K562 (cell line): Measurements from ENCODE around the gene REM2. TPM values are rescaled to one million over a fixed set of nuclear protein-coding genes. Genes with fewer than 3 reads are reported as not detected.

Experiments
- ATAC-seq: fragments of 200-7000 bp; cut with Tn5 transposase; 3 replicates; pipeline ENCODE4 v1.9.1; 2020; ENCODE audit warnings: moderate library complexity
- BruUV-seq: library from RNA; stranded (reverse); fragments of 400-500 nt; replicated peaks from 2 replicates; lab custom pipeline; 2021; lab: Mats Ljungman, UMichigan
- CTCF ChIA-PET: fragments of 300-600 bp; formaldehyde crosslinking; extraction: SDS; loops from one replicate; lab custom pipeline; 2021; ENCODE audit warnings: low intra/inter-chr PET ratio; lab: Yijun Ruan, JAX
- POLR2A ChIA-PET: fragments of 300-600, 350-650 bp; sonication (Branson Sonifier 250); formaldehyde crosslinking; extraction: SDS; loops from one replicate; lab custom pipeline; 2021; ENCODE audit warnings: antibody characterized with exemption, inconsistent platforms; lab: Yijun Ruan, JAX
- DNase-seq, 4 experiments: peaks; one replicate each; pipeline versions ENCODE4 v3.0.0 to v3.0.0-alpha.2; 2011 to 2018; ENCODE audit warnings: low spot score in 3 of 4, mixed read lengths in 3 of 4; ENCODE audit errors: extremely low read depth in 1 of 4
- FAIRE-seq: peaks from 2 replicates; lab custom pipeline; 2011; peaks lifted over from hg19 to GRCh38; lab: Jason Lieb, UNC
- H2AFZ ChIP-seq: 2 replicates; pipeline ENCODE4 v1.6.0; 2011; ENCODE audit warnings: low read depth, low read length, control low read depth, inconsistent platforms
- H3K27ac ChIP-seq: fragments of 200-600 bp; 3 replicates; pipeline ENCODE4 v1.8.0; 2011; ENCODE audit warnings: low read depth, mild to moderate bottlenecking, control low read depth, inconsistent platforms, low read length, moderate library complexity, mixed read lengths; ENCODE audit errors: extremely low read depth
- H3K27me3 ChIP-seq, 2 experiments: fragments of 300-600 bp in 1 of 2; 2 replicates in 1 of 2; 3 replicates in 1 of 2; pipeline versions ENCODE4 v1.6.0 to v1.8.0; 2011; ENCODE audit warnings: inconsistent platforms in 2 of 2, low read length in 2 of 2, mild to moderate bottlenecking in 1 of 2, mixed read lengths in 1 of 2, moderate library complexity in 1 of 2; ENCODE audit not compliant: control insufficient read depth in 2 of 2, insufficient read depth in 2 of 2
- H3K36me3 ChIP-seq: fragments of 300-600 bp; 3 replicates; pipeline ENCODE4 v1.8.0; 2011; ENCODE audit warnings: mild to moderate bottlenecking, low read length, inconsistent platforms; ENCODE audit not compliant: control insufficient read depth, insufficient read depth
- H3K4me1 ChIP-seq, 2 experiments: fragments of 200-600 bp in 1 of 2; replicated peaks in 1 of 2; 2 replicates in 1 of 2; 3 replicates in 1 of 2; pipeline versions ENCODE4 v1.5.1 to v1.8.0; 2011; ENCODE audit warnings: inconsistent platforms in 2 of 2, low read length in 2 of 2, mild to moderate bottlenecking in 1 of 2, mixed read lengths in 1 of 2, moderate library complexity in 1 of 2; ENCODE audit not compliant: control insufficient read depth in 2 of 2, insufficient read depth in 2 of 2
- H3K4me2 ChIP-seq: 2 replicates; pipeline ENCODE4 v1.6.1; 2011; ENCODE audit warnings: low read length, control low read depth, inconsistent platforms, mixed read lengths; ENCODE audit not compliant: insufficient read depth
- H3K4me3 ChIP-seq: fragments of 200-600 bp; sonication (generic), shearing (Covaris generic); 2 replicates; pipeline ENCODE4 v1.5.1; 2016; ENCODE audit warnings: control low read depth, inconsistent platforms
- H3K79me2 ChIP-seq: fragments of 200-600 bp; 3 replicates; pipeline ENCODE4 v1.8.0; 2011; ENCODE audit warnings: low read length, inconsistent platforms; ENCODE audit not compliant: control insufficient read depth, insufficient read depth
- H3K9ac ChIP-seq, 2 experiments: 2 replicates each; pipeline versions ENCODE4 v1.6.0 to v1.6.1; 2011; ENCODE audit warnings: low read depth in 2 of 2, low read length in 2 of 2, control low read depth in 1 of 2, inconsistent platforms in 1 of 2, mild to moderate bottlenecking in 1 of 2, mixed read lengths in 1 of 2; ENCODE audit not compliant: insufficient read depth in 1 of 2
- H3K9me1 ChIP-seq: one replicate; pipeline ENCODE4 v1.6.0; 2011; ENCODE audit warnings: inconsistent platforms, mild to moderate bottlenecking, low read length, moderate library complexity; ENCODE audit not compliant: control insufficient read depth, insufficient read depth
- H3K9me3 ChIP-seq: replicated peaks from 2 replicates; pipeline ENCODE4 v1.5.1; 2011; ENCODE audit warnings: low read depth, low read length, inconsistent platforms; ENCODE audit not compliant: control insufficient read depth, insufficient read depth
- H4K20me1 ChIP-seq: replicated peaks from 2 replicates; pipeline ENCODE4 v1.6.1; 2011; ENCODE audit warnings: low read length, inconsistent platforms, mixed read lengths; ENCODE audit not compliant: control insufficient read depth, insufficient read depth
- E2F3 ChIP-seq: fragments of 250-450 bp; sonication (Bioruptor Pico); IDR thresholded peaks from 2 replicates; pipeline ENCODE4 v1.4.0; 2020; ENCODE audit warnings: mild to moderate bottlenecking
- KDM1A ChIP-seq, 2 experiments: fragments of 450-650 bp; IDR thresholded peaks; 2 replicates each; pipeline ENCODE4 v1.6.1; 2016; ENCODE audit warnings: mild to moderate bottlenecking in 2 of 2
- MEIS2 ChIP-seq: fragments of 450-650 bp; IDR thresholded peaks from 2 replicates; pipeline ENCODE4 v1.6.1; 2014; ENCODE audit warnings: mild to moderate bottlenecking; ENCODE audit not compliant: partially characterized antibody
- PML ChIP-seq: IDR thresholded peaks from 2 replicates; pipeline ENCODE4 v1.6.1; 2012; ENCODE audit warnings: low read length, inconsistent platforms
- PRPF4 ChIP-seq: fragments of 200-400 bp; formaldehyde crosslinking; IDR thresholded peaks from one replicate; pipeline ENCODE4 v1.6.1; 2017; ENCODE audit warnings: low read length, low read depth, mild to moderate bottlenecking; ENCODE audit not compliant: insufficient read depth, poor library complexity, severe bottlenecking
- SRSF3 ChIP-seq: fragments of 200-400 bp; formaldehyde crosslinking; IDR thresholded peaks from 2 replicates; pipeline ENCODE4 v1.6.1; 2016; ENCODE audit warnings: mild to moderate bottlenecking, low read length, moderate library complexity; ENCODE audit not compliant: insufficient read depth
- TAL1 ChIP-seq: fragments of 450-650 bp; IDR thresholded peaks from 2 replicates; pipeline ENCODE4 v1.6.1; 2016; ENCODE audit warnings: mild to moderate bottlenecking
- ZNF668 ChIP-seq: fragments of 250-450 bp; sonication (Bioruptor Pico); IDR thresholded peaks from 2 replicates; pipeline ENCODE4 v1.8.0; 2022; ENCODE audit warnings: mild to moderate bottlenecking, inconsistent platforms
- WGBS: fragments of 100-300 bp; shearing (Covaris generic); methylation state at CpG from one replicate; pipeline ENCODE4 v1.1.6; 2016; ENCODE audit warnings: low coverage, mixed read lengths; ENCODE audit not compliant: insufficient coverage; ENCODE audit errors: missing lambda C conversion rate; 5-methylcytosine and 5-hydroxymethylcytosine counted together
- in situ Hi-C: fragments of 300-500 bp; cut with MboI; formaldehyde crosslinking; loops from 4 replicates; pipeline ENCODE4 v1.15.0; 2018; ENCODE audit warnings: inconsistent platforms, mixed read lengths
- intact Hi-C: fragments of 100-400 bp; cut with micrococcal nuclease; formaldehyde crosslinking; loops from 2 replicates; pipeline ENCODE4 v1.14.2; 2022
- polyA plus RNA-seq, 8 experiments: library from polyadenylated mRNA; depleted of rRNA in 4 of 8; stranded (reverse) in 5 of 8; unstranded in 3 of 8; fragments of >200 nt; fragmentation: Nextera tagmentation in 2 of 8; fragmentation: Illumina TruSeq in 1 of 8; extraction: Ambion mirVana in 2 of 8; extraction: Trizol in 1 of 8; gene quantifications; 2 replicates each; pipeline versions ENCODE4 v1.2.1 to v1.2.3, GENCODE V29; 2011 to 2014; ENCODE audit warnings: inconsistent platforms in 1 of 8, missing spikeins in 1 of 8
- total RNA-seq, 7 experiments: library from RNA; depleted of rRNA in 6 of 7; stranded (reverse); fragments of >200 nt in 6 of 7; fragmentation: Illumina TruSeq in 2 of 7; extraction: Trizol in 2 of 7; gene quantifications; 2 replicates each; pipeline versions ENCODE4 v1.2.1 to v1.2.3, GENCODE V29; 2011 to 2021; ENCODE audit warnings: low replicate concordance in 1 of 7
- TF ChIP-seq, protein P1 (sequence below): fragments of 250-450 bp; sonication (Bioruptor Pico); IDR thresholded peaks from 2 replicates; pipeline ENCODE4 v1.9.0; 2021; ENCODE audit warnings: mild to moderate bottlenecking, inconsistent platforms
- TF ChIP-seq, protein P2 (sequence below): fragments of 250-450 bp; sonication (Bioruptor Pico); IDR thresholded peaks from 2 replicates; pipeline ENCODE4 v1.9.0; 2021; ENCODE audit warnings: mild to moderate bottlenecking
- TF ChIP-seq, protein P3 (sequence below): fragments of 250-450 bp; sonication (Bioruptor Pico); IDR thresholded peaks from 2 replicates; pipeline ENCODE4 v1.8.0; 2021; ENCODE audit warnings: mild to moderate bottlenecking, moderate library complexity

Gene REM2
- total and polyA plus RNA-seq, 9 of the 15 experiments (the other 6 are each of a cell fraction or from before 2014, with no cell fraction given): 0.18 to 1.0 (median 0.38) TPM

DNA sequence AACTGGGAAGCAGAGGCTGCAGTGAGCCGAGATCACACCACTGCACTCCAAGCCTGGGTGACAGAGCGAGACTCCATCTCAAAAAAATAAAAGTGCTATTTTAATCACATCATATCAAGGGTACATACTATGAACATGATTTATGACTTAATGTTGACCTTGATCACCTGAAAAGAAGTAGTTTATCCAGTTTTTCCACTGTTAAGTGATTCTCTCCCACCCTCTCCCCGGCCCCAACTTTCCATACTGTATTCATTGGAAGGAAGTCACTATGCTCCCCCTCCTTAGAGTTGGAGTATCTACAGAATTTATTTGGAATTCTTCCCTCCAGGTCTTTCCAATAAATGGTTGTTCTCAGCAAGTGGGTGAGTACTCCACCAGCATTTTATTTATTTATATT, 49.1 kb downstream of the REM2 start:
- Histone ChIP-seq H3K36me3 (peaks cover 12% of the 10 kb centered on the region), H3K79me2 (peaks cover 21% of the 10 kb centered on the region), H3K9me3 (no peaks in the 10 kb centered on the region), H3K4me2 (no peak overlapping the region), H3K27me3 (no peaks in the 10 kb centered on the region), H3K9me1 (no peaks in the 10 kb centered on the region), H2AFZ (no peak overlapping the region), H3K27ac (no peak overlapping the region), H3K9ac (no peak overlapping the region), H3K4me1 (peaks cover 5 to 13% of the 10 kb centered on the region in 2 experiments; a peak in 3 of 5 replicates), H3K4me3 (no peak overlapping the region), H4K20me1 (no peaks in the 10 kb centered on the region)
- in situ Hi-C loops: loop anchor here (5.0 kb wide), 1 partner anchor 50 kb away; the partner anchor contains the start of gene AJUBA
- no TSS peak for BruUV-seq
- 92% methylated on average over 3 of the region's 3 CpGs for WGBS
- no peak for FAIRE-seq
- no peak for DNase-seq
- TF ChIP-seq PRPF4: no peak
- peak; percentile 3 for TF ChIP-seq MEIS2
- TF ChIP-seq ZNF668 (CRISPR knock-in tag): no peak
- TF ChIP-seq KDM1A (IDR thresholded peaks at IDR 0.05): no peak
- no peak for ATAC-seq
- intact Hi-C loops: no loop called here
- ChIA-PET CTCF (no interaction called here), POLR2A (interaction anchor here (1.0 to 6.2 kb wide), 2 partner anchors 13 to 25 kb away, joined by 3 to 62 read pairs; partner anchors contain the start of genes HAUS4 and RBM23)

DNA sequence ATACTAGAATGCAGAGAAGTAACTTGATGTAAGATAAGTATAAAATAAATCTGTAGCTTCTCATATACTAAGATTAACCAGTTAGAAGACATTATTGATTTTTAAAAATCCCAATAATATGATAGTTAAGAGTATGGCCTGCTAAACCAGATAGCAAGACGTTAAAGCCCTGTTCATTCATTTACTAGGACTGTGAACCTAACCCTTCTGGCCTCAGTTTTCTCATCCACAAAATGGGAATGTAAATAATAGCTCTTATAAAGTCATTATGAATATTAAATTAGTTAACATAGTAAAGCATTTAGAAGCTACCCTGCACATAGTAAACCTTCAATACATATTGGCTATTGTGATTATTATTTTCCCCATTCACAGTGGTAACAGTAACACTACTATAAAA, 52.1 kb downstream of the REM2 start:
- DNase-seq (no peak), ATAC-seq (no peak), FAIRE-seq (no peak)
- H3K4me2 ChIP-seq: no peak overlapping the region
- ChIA-PET CTCF (no interaction called here), POLR2A (interaction anchor here (1.1 kb wide), 1 partner anchor 20 kb away, joined by 3 read pairs; no protein-coding TSS in a partner anchor)
- in situ Hi-C loops (no loop called here), intact Hi-C loops (no loop called here)
- no peaks in the 10 kb centered on the region for H3K79me2 ChIP-seq
- WGBS: 42% methylated on average over 1 of the region's 1 CpG
- H3K9me3 ChIP-seq: no peaks in the 10 kb centered on the region
- no peak overlapping the region for H3K27ac ChIP-seq
- no peaks in the 10 kb centered on the region for H3K9me1 ChIP-seq
- H3K36me3 ChIP-seq: no peaks in the 10 kb centered on the region
- H2AFZ ChIP-seq: no peak overlapping the region
- peaks cover 0 to 5% of the 10 kb centered on the region in 2 experiments; a peak in 3 of 5 replicates for H3K4me1 ChIP-seq
- no TSS peak for BruUV-seq
- no peaks in the 10 kb centered on the region for H4K20me1 ChIP-seq
- no peak overlapping the region for H3K4me3 ChIP-seq
- no peak overlapping the region for H3K9ac ChIP-seq
- H3K27me3 ChIP-seq: no peaks in the 10 kb centered on the region
- no peak for TF ChIP-seq E2F3 (CRISPR knock-in tag)
- no peak for TF ChIP-seq TAL1
- no peak for TF ChIP-seq SRSF3
- TF ChIP-seq PML: no peak
- TF ChIP-seq, protein P1, sequence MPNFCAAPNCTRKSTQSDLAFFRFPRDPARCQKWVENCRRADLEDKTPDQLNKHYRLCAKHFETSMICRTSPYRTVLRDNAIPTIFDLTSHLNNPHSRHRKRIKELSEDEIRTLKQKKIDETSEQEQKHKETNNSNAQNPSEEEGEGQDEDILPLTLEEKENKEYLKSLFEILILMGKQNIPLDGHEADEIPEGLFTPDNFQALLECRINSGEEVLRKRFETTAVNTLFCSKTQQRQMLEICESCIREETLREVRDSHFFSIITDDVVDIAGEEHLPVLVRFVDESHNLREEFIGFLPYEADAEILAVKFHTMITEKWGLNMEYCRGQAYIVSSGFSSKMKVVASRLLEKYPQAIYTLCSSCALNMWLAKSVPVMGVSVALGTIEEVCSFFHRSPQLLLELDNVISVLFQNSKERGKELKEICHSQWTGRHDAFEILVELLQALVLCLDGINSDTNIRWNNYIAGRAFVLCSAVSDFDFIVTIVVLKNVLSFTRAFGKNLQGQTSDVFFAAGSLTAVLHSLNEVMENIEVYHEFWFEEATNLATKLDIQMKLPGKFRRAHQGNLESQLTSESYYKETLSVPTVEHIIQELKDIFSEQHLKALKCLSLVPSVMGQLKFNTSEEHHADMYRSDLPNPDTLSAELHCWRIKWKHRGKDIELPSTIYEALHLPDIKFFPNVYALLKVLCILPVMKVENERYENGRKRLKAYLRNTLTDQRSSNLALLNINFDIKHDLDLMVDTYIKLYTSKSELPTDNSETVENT: no peak
- TF ChIP-seq, protein P2, sequence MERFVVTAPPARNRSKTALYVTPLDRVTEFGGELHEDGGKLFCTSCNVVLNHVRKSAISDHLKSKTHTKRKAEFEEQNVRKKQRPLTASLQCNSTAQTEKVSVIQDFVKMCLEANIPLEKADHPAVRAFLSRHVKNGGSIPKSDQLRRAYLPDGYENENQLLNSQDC (CRISPR knock-in tag): no peak
- TF ChIP-seq, protein P3, sequence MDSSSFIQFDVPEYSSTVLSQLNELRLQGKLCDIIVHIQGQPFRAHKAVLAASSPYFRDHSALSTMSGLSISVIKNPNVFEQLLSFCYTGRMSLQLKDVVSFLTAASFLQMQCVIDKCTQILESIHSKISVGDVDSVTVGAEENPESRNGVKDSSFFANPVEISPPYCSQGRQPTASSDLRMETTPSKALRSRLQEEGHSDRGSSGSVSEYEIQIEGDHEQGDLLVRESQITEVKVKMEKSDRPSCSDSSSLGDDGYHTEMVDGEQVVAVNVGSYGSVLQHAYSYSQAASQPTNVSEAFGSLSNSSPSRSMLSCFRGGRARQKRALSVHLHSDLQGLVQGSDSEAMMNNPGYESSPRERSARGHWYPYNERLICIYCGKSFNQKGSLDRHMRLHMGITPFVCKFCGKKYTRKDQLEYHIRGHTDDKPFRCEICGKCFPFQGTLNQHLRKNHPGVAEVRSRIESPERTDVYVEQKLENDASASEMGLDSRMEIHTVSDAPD: no peak
